CD4-positive, alpha-beta T cell treated with Interleukin-4 for 1 hour (primary cell): ENCODE data around the gene USP27X.

Experiments used
- DNase-seq, 2 donors: peaks; one replicate each; pipeline ENCODE4 v3.0.0-alpha.2; 2020 to 2022

Gene USP27X

GRCh38 chrX:49884290-49884862, 5.1 kb downstream of the USP27X start:
- DNase-seq = peak; percentile 52 to 63

- DNase-seq = no peak
Observed at GRCh38 chrX:49892542-49892941, 13.3 kb downstream of the USP27X start.

- DNase-seq = no peak
Observed at GRCh38 chrX:49896951-49897350, 17.7 kb downstream of the USP27X start.

GRCh38 chrX:49901048-49901447, 21.8 kb downstream of the USP27X start:
- no peak for DNase-seq

GRCh38 chrX:49910344-49910743, 31.1 kb downstream of the USP27X start:
- DNase-seq = peak in 1 of 2 donors; percentile 4

- no peak for DNase-seq
Observed at GRCh38 chrX:49912086-49912485, 32.8 kb downstream of the USP27X start.

- DNase-seq = no peak
Observed at GRCh38 chrX:49912861-49913260, 33.6 kb downstream of the USP27X start.

GRCh38 chrX:49915361-49916222, 36.3 kb downstream of the USP27X start:
- DNase-seq = peak; percentile 55 to 58

GRCh38 chrX:49919617-49920016, 40.3 kb downstream of the USP27X start:
- DNase-seq = peak; percentile 15 to 31

GRCh38 chrX:49921109-49921508, 41.8 kb downstream of the USP27X start:
- DNase-seq = no peak

- peak; percentile 96 to 98 for DNase-seq
Observed at GRCh38 chrX:49922291-49923241, 43.3 kb downstream of the USP27X start, which contains the start of gene CLCN5. TSS of gene CLCN5 (plus strand) at chrX:49922596. CDS start at chrX:49925299, 2,703 bp downstream.

- no peak for DNase-seq
Observed at GRCh38 chrX:49925176-49925575, 45.9 kb downstream of the USP27X start.

GRCh38 chrX:49930039-49930438, 50.8 kb downstream of the USP27X start:
- no peak for DNase-seq
